B cell (primary cell): ENCODE measurements around the gene PSMD11. TPM values are rescaled to one million over a fixed set of nuclear protein-coding genes. Genes with fewer than 3 reads are reported as not detected.
A peak's percentile ranks its signal among the peaks of the same experiment; 100 is the strongest.

Experiments used
- ATAC-seq: fragments of 200-7000 bp; cut with Tn5 transposase; one replicate; pipeline ENCODE4 v1.10.0; 2021; ENCODE audit warnings: low read depth, mild to moderate bottlenecking, moderate number of reproducible peaks, moderate library complexity
- CTCF ChIA-PET: fragments of 350-600 bp; sonication (Branson Sonifier 250); formaldehyde crosslinking; loops from one replicate; lab custom pipeline; 2021; ENCODE audit warnings: antibody characterized with exemption, inconsistent platforms; lab: Charles Lee
- POLR2A ChIA-PET: fragments of 350-600 bp; sonication (Branson Sonifier 250); formaldehyde crosslinking; loops from one replicate; lab custom pipeline; 2021; ENCODE audit warnings: antibody characterized with exemption; lab: Charles Lee
- DNase-seq: peaks from one replicate; pipeline ENCODE4 v3.0.0; 2013
- H2AFZ ChIP-seq: 2 replicates; pipeline ENCODE4 v1.6.1; 2012; ENCODE audit warnings: mild to moderate bottlenecking, low read depth, low read length; ENCODE audit not compliant: insufficient read depth, poor library complexity, severe bottlenecking
- H3K27ac ChIP-seq, 2 donors: 1 replicate in 1 of 2; 2 replicates in 1 of 2; pipeline ENCODE4 v1.5.1; 2012 to 2013; ENCODE audit warnings: low read length in 2 of 2, mild to moderate bottlenecking in 2 of 2, moderate library complexity in 1 of 2
- H3K27me3 ChIP-seq, 4 experiments: fragments of 200-600 bp in 1 of 4; sonication (generic) in 1 of 4; replicated peaks in 1 of 4; 1 replicate in 2 of 4; 2 replicates in 2 of 4; pipeline versions ENCODE4 v1.6.1 to v1.7.0; 2013 to 2016; ENCODE audit warnings: low read length in 3 of 4, mild to moderate bottlenecking in 2 of 4, mixed read lengths in 1 of 4, moderate library complexity in 1 of 4; ENCODE audit not compliant: insufficient read depth in 4 of 4, control insufficient read depth in 3 of 4; ENCODE audit errors: control extremely low read depth in 1 of 4
- H3K36me3 ChIP-seq, 2 experiments: replicated peaks in 1 of 2; 1 replicate in 1 of 2; 2 replicates in 1 of 2; pipeline versions ENCODE4 v1.6.1 to v1.7.1; 2013; ENCODE audit warnings: low read length in 1 of 2; ENCODE audit not compliant: insufficient read depth in 2 of 2, control insufficient read depth in 1 of 2; ENCODE audit errors: control extremely low read depth in 1 of 2, extremely low read depth in 1 of 2
- H3K4me1 ChIP-seq, 2 donors: fragments of 200-600 bp in 1 of 2; sonication (generic) in 1 of 2; 1 replicate in 1 of 2; 2 replicates in 1 of 2; pipeline versions ENCODE4 v1.5.1 to v1.6.1; 2013 to 2017; ENCODE audit warnings: low read length in 2 of 2; ENCODE audit not compliant: control insufficient read depth in 2 of 2, insufficient read depth in 2 of 2
- H3K4me2 ChIP-seq: replicated peaks from 2 replicates; pipeline ENCODE3; 2012; ENCODE audit warnings: mild to moderate bottlenecking, low read depth, low read length; ENCODE audit not compliant: poor library complexity, severe bottlenecking
- H3K4me3 ChIP-seq, 5 experiments: fragments of 200-600 bp in 1 of 5; sonication (generic) in 1 of 5; 1 replicate in 3 of 5; 2 replicates in 2 of 5; pipeline versions ENCODE4 v1.5.1 to v1.7.0; 2011 to 2016; ENCODE audit warnings: low read length in 4 of 5, mild to moderate bottlenecking in 4 of 5, low read depth in 2 of 5, control low read depth in 1 of 5, moderate library complexity in 1 of 5; ENCODE audit not compliant: insufficient read depth in 1 of 5; ENCODE audit errors: control extremely low read depth in 1 of 5, extremely low read depth in 1 of 5
- H3K79me2 ChIP-seq: fragments of 200-600 bp; sonication (generic); one replicate; pipeline ENCODE4 v1.6.0; 2016; ENCODE audit warnings: low read length; ENCODE audit not compliant: control insufficient read depth, insufficient read depth
- H3K9ac ChIP-seq: fragments of 200-600 bp; sonication (generic); 2 replicates; pipeline ENCODE4 v1.6.1; 2017; ENCODE audit warnings: mild to moderate bottlenecking, low read length, moderate library complexity
- H3K9me3 ChIP-seq, 3 donors: one replicate each; pipeline versions ENCODE4 v1.6.1 to v1.7.1; 2013; ENCODE audit warnings: low read length in 2 of 3; ENCODE audit not compliant: control insufficient read depth in 2 of 3, insufficient read depth in 1 of 3; ENCODE audit errors: control extremely low read depth in 1 of 3
- H4K20me1 ChIP-seq: 2 replicates; pipeline ENCODE4 v1.6.0; 2012; ENCODE audit warnings: mild to moderate bottlenecking, low read length; ENCODE audit not compliant: insufficient read depth, control insufficient read depth, poor library complexity, severe bottlenecking
- H3K27ac Mint-ChIP-seq: one replicate; pipeline ENCODE4 v1.8.0; 2021; ENCODE audit warnings: mixed read lengths
- H3K27me3 Mint-ChIP-seq: one replicate; pipeline ENCODE4 v1.8.0; 2021; ENCODE audit warnings: mixed read lengths
- H3K4me1 Mint-ChIP-seq: one replicate; pipeline ENCODE4 v1.8.0; 2021; ENCODE audit warnings: mixed read lengths
- H3K4me3 Mint-ChIP-seq: one replicate; pipeline ENCODE4 v1.8.0; 2021; ENCODE audit warnings: mixed read lengths
- H3K9me3 Mint-ChIP-seq: one replicate; pipeline ENCODE4 v1.8.0; 2022; ENCODE audit warnings: mixed read lengths; ENCODE audit not compliant: insufficient read depth
- CTCF ChIP-seq: fragments of 200-600 bp; IDR thresholded peaks from one replicate; pipeline ENCODE4 v1.8.0; 2022; ENCODE audit warnings: antibody characterized with exemption, mild to moderate bottlenecking
- EZH2 ChIP-seq: IDR thresholded peaks from 2 replicates; pipeline ENCODE4 v1.6.1; 2012; ENCODE audit warnings: borderline replicate concordance, low read depth, mild to moderate bottlenecking, moderate library complexity, low read length; ENCODE audit not compliant: insufficient read depth, poor library complexity, severe bottlenecking
- WGBS: methylation state at CpG from one replicate; pipeline ENCODE4 v1.1.5; 2013; ENCODE audit warnings: missing lambda C conversion rate; ENCODE audit not compliant: insufficient coverage; 5-methylcytosine and 5-hydroxymethylcytosine counted together
- intact Hi-C: fragments of 100-400 bp; cut with micrococcal nuclease; formaldehyde crosslinking; loops from one replicate; pipeline ENCODE4 v1.10.0; 2022
- polyA plus RNA-seq: library from polyadenylated mRNA; depleted of rRNA; stranded (reverse); fragments of >200 nt; gene quantifications from 2 replicates; pipeline ENCODE4 v1.2.3, GENCODE V29; 2012
- total RNA-seq, 2 donors: library from RNA; stranded (reverse); fragments of 120-200 nt in 1 of 2; gene quantifications; 1 replicate in 1 of 2; 2 replicates in 1 of 2; pipeline versions ENCODE4 v1.2.3 to v1.2.4, GENCODE V29; 2013 to 2022

Gene PSMD11
- total and polyA plus RNA-seq, 2 donors (not counting 1 experiment from before 2014, with no cell fraction given) = 23.8 to 73.4 TPM

GRCh38 chr17:32495359-32496231, 51.3 kb downstream of the PSMD11 start:
- 76% methylated on average over 45 of the region's 45 CpGs for WGBS
- Histone ChIP-seq H3K9me3 (peaks cover 0 to 5% (median 0%) of the 10 kb centered on the region in 3 donors), H4K20me1 (no peaks in the 10 kb centered on the region), H3K4me1 (peaks cover 52 to 57% of the 10 kb centered on the region in 2 donors), H3K4me2 (peak overlapping the region; percentile 50), H3K79me2 (peaks cover 30% of the 10 kb centered on the region), H3K4me3 (no peak overlapping the region), H3K27ac (no peak overlapping the region), H3K27me3 (no peaks in the 10 kb centered on the region), H3K9ac (no peak overlapping the region), H3K36me3 (no peaks in the 10 kb centered on the region), H2AFZ (peak overlapping the region; percentile 29)
- Mint-ChIP-seq H3K4me1 (peaks cover 48% of the 10 kb centered on the region), H3K27me3 (no peaks in the 10 kb centered on the region), H3K27ac (no peak overlapping the region), H3K4me3 (no peak overlapping the region), H3K9me3 (no peaks in the 10 kb centered on the region)
- no peak for ATAC-seq
- ChIA-PET CTCF (interaction anchor here (0.6 to 1.7 kb wide), 5 partner anchors 8 to 32 kb away, joined by 3 to 7 read pairs (median 4); no protein-coding TSS in a partner anchor), POLR2A (no interaction called here)
- no peak for TF ChIP-seq EZH2
- no peak for TF ChIP-seq CTCF
- intact Hi-C loops = no loop called here
- DNase-seq = peak; percentile 26
